SK-N-SH treated with all-trans-retinoic acid at 6 μM for 48 hours (cell line): Measurements from ENCODE around the gene ARHGAP26.

Experiments
- ESRRG ChIP-seq: fragments of 250-450 bp; sonication (Bioruptor Pico); IDR thresholded peaks from 2 replicates; pipeline ENCODE4 v1.6.1; 2021; ENCODE audit warnings: mild to moderate bottlenecking
- OSR1 ChIP-seq: fragments of 250-450 bp; sonication (Bioruptor Pico); IDR thresholded peaks from 2 replicates; pipeline ENCODE4 v1.8.0; 2022; ENCODE audit warnings: moderate library complexity, mild to moderate bottlenecking, inconsistent platforms
- ZFP30 ChIP-seq: fragments of 450-650 bp; formaldehyde crosslinking; IDR thresholded peaks from 2 replicates; pipeline ENCODE4 v1.5.0; 2022; ENCODE audit warnings: mild to moderate bottlenecking, moderate library complexity
- ZNF565 ChIP-seq: fragments of 450-650 bp; formaldehyde crosslinking; conservative IDR thresholded peaks from 2 replicates; pipeline ENCODE4 v1.5.0; 2020; ENCODE audit warnings: low read depth, mild to moderate bottlenecking, moderate library complexity
- TF ChIP-seq, protein P1 (sequence below): fragments of 250-450 bp; sonication (Bioruptor Pico); IDR thresholded peaks from 2 replicates; pipeline ENCODE4 v1.5.1; 2021; ENCODE audit warnings: mild to moderate bottlenecking, moderate library complexity
- TF ChIP-seq, protein P2 (sequence below): fragments of 250-450 bp; sonication (Bioruptor Pico); IDR thresholded peaks from 2 replicates; pipeline ENCODE4 v1.8.0; 2020; ENCODE audit warnings: mild to moderate bottlenecking, moderate library complexity, borderline replicate concordance
- TF ChIP-seq, protein P3 (sequence below): fragments of 250-450 bp; sonication (Bioruptor Pico); IDR thresholded peaks from 2 replicates; pipeline ENCODE4 v1.5.0; 2020; ENCODE audit warnings: mild to moderate bottlenecking, moderate library complexity

DNA sequence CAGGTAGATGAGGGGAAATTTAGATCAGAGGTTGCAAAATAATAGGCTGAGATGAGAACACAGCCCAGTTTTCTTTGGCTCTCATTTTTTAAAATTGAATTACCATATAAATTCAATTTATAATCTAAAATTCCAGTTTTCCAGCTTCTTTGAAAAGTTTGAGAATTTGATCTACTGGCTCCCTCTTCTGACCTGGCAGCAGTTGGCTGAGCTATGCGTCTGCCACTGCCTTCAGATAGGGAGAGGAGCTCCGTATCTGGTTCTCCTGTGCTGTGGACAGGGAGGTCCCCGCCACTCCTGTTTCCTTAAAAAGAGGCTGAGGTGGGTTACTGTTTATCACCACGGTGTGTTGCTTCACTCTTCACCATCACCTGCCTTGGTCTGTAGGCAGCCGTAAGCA is 103.7 kb downstream of the ARHGAP26 start:
- TF ChIP-seq, protein P1, sequence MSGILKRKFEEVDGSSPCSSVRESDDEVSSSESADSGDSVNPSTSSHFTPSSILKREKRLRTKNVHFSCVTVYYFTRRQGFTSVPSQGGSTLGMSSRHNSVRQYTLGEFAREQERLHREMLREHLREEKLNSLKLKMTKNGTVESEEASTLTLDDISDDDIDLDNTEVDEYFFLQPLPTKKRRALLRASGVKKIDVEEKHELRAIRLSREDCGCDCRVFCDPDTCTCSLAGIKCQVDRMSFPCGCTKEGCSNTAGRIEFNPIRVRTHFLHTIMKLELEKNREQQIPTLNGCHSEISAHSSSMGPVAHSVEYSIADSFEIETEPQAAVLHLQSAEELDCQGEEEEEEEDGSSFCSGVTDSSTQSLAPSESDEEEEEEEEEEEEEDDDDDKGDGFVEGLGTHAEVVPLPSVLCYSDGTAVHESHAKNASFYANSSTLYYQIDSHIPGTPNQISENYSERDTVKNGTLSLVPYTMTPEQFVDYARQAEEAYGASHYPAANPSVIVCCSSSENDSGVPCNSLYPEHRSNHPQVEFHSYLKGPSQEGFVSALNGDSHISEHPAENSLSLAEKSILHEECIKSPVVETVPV (CRISPR knock-in tag): no peak
- TF ChIP-seq OSR1 (CRISPR knock-in tag) (no peak), ESRRG (CRISPR knock-in tag) (no peak), ZFP30 (CRISPR knock-in tag) (no peak), ZNF565 (CRISPR knock-in tag) (no peak)
- TF ChIP-seq, protein P2, sequence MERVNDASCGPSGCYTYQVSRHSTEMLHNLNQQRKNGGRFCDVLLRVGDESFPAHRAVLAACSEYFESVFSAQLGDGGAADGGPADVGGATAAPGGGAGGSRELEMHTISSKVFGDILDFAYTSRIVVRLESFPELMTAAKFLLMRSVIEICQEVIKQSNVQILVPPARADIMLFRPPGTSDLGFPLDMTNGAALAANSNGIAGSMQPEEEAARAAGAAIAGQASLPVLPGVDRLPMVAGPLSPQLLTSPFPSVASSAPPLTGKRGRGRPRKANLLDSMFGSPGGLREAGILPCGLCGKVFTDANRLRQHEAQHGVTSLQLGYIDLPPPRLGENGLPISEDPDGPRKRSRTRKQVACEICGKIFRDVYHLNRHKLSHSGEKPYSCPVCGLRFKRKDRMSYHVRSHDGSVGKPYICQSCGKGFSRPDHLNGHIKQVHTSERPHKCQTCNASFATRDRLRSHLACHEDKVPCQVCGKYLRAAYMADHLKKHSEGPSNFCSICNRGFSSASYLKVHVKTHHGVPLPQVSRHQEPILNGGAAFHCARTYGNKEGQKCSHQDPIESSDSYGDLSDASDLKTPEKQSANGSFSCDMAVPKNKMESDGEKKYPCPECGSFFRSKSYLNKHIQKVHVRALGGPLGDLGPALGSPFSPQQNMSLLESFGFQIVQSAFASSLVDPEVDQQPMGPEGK: no peak
- TF ChIP-seq, protein P3, sequence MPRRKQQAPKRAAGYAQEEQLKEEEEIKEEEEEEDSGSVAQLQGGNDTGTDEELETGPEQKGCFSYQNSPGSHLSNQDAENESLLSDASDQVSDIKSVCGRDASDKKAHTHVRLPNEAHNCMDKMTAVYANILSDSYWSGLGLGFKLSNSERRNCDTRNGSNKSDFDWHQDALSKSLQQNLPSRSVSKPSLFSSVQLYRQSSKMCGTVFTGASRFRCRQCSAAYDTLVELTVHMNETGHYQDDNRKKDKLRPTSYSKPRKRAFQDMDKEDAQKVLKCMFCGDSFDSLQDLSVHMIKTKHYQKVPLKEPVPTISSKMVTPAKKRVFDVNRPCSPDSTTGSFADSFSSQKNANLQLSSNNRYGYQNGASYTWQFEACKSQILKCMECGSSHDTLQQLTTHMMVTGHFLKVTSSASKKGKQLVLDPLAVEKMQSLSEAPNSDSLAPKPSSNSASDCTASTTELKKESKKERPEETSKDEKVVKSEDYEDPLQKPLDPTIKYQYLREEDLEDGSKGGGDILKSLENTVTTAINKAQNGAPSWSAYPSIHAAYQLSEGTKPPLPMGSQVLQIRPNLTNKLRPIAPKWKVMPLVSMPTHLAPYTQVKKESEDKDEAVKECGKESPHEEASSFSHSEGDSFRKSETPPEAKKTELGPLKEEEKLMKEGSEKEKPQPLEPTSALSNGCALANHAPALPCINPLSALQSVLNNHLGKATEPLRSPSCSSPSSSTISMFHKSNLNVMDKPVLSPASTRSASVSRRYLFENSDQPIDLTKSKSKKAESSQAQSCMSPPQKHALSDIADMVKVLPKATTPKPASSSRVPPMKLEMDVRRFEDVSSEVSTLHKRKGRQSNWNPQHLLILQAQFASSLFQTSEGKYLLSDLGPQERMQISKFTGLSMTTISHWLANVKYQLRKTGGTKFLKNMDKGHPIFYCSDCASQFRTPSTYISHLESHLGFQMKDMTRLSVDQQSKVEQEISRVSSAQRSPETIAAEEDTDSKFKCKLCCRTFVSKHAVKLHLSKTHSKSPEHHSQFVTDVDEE (CRISPR knock-in tag): no peak
